Measurements from ENCODE around the gene TEF. TPM values are rescaled to one million over a fixed set of nuclear protein-coding genes. Genes with fewer than 3 reads are reported as not detected.
"Not testable (repeated sequence)": the region's sequence is repeated elsewhere in the genome, so short reads cannot be mapped to it uniquely, and the experiment has no call there.

TEF gene
- total RNA-seq, 1 experiment from 2014 or later, result 4.9 TPM

GRCh38 chr22:41436322-41437113 lies 54.8 kb downstream of the TEF start:
- in situ Hi-C loops (cut with HindIII; ENCODE audit: low pct_unique_long_range_greater_than_20kb, low sequenced_read_pairs), result no loop called here
- DNase-seq (ENCODE audit: low read depth, low spot score), result no peak

GRCh38 chr22:41437198-41437597 lies 55.5 kb downstream of the TEF start:
- in situ Hi-C loops (cut with HindIII; ENCODE audit: low pct_unique_long_range_greater_than_20kb, low sequenced_read_pairs), result no loop called here
- no peak for DNase-seq (ENCODE audit: low read depth, low spot score)

GRCh38 chr22:41440511-41440910 lies 58.8 kb downstream of the TEF start:
- in situ Hi-C loops (cut with HindIII; ENCODE audit: low pct_unique_long_range_greater_than_20kb, low sequenced_read_pairs), result not testable (repeated sequence)

GRCh38 chr22:41442240-41442792 lies 60.6 kb downstream of the TEF start:
- in situ Hi-C loops (cut with HindIII; ENCODE audit: low pct_unique_long_range_greater_than_20kb, low sequenced_read_pairs), result no loop called here

More at GRCh38 chr22:41440511-41440910, 58.8 kb downstream of the TEF start:
- not testable (repeated sequence) for DNase-seq (ENCODE audit: low read depth, low spot score)

GRCh38 chr22:41444360-41445128 lies 62.8 kb downstream of the TEF start:
- DNase-seq (ENCODE audit: low read depth, low spot score), result peak; percentile 99
- in situ Hi-C loops (cut with HindIII; ENCODE audit: low pct_unique_long_range_greater_than_20kb, low sequenced_read_pairs), result no loop called here

More at GRCh38 chr22:41442240-41442792, 60.6 kb downstream of the TEF start:
- peak; percentile 66 for DNase-seq (ENCODE audit: low read depth, low spot score)

GRCh38 chr22:41445129-41446056 lies 63.7 kb downstream of the TEF start:
- DNase-seq (ENCODE audit: low read depth, low spot score), result no peak
- in situ Hi-C loops (cut with HindIII; ENCODE audit: low pct_unique_long_range_greater_than_20kb, low sequenced_read_pairs), result no loop called here

GRCh38 chr22:41446057-41446501 lies 64.3 kb downstream of the TEF start:
- no peak for DNase-seq (ENCODE audit: low read depth, low spot score)
- in situ Hi-C loops (cut with HindIII; ENCODE audit: low pct_unique_long_range_greater_than_20kb, low sequenced_read_pairs), result no loop called here

GRCh38 chr22:41446639-41447434 lies 65.1 kb downstream of the TEF start, which contains the start of gene TOB2:
Gene TOB2, minus strand, starts transcription at chr22:41446801. Its CDS starts 9,456 bp downstream, at chr22:41437345.
- in situ Hi-C loops (cut with HindIII; ENCODE audit: low pct_unique_long_range_greater_than_20kb, low sequenced_read_pairs), result no loop called here

GRCh38 chr22:41447435-41448188 lies 65.9 kb downstream of the TEF start:
- in situ Hi-C loops (cut with HindIII; ENCODE audit: low pct_unique_long_range_greater_than_20kb, low sequenced_read_pairs), result no loop called here

More at GRCh38 chr22:41446639-41447434, 65.1 kb downstream of the TEF start, which contains the start of gene TOB2:
- peak; percentile 92 for DNase-seq (ENCODE audit: low read depth, low spot score)

GRCh38 chr22:41448189-41448808 lies 66.6 kb downstream of the TEF start:
- in situ Hi-C loops (cut with HindIII; ENCODE audit: low pct_unique_long_range_greater_than_20kb, low sequenced_read_pairs), result no loop called here
- peak; percentile 100 for DNase-seq (ENCODE audit: low read depth, low spot score)

More at GRCh38 chr22:41447435-41448188, 65.9 kb downstream of the TEF start:
- peak; percentile 58 for DNase-seq (ENCODE audit: low read depth, low spot score)

Small RNA genes lying within 50 kb of the gene (small RNA-seq; reads per million reads assigned to genes)
- 0 reads per million in 2 experiments for gene RNU6-495P

Other genes with a start within 250 kb of the TEF start
- gene L3MBTL2, start 176.6 kb upstream of the TEF start, total RNA-seq (2014; rRNA removed; shearing (Covaris generic)), result 29.4 and 29.9 TPM in 2 replicates
- gene CHADL, start 141.0 kb upstream of the TEF start, total RNA-seq (2014; rRNA removed; shearing (Covaris generic)), result 0.13 and 0.56 TPM in 2 replicates
- 60.7 and 64.2 TPM in 2 replicates for gene RANGAP1, start 95.8 kb upstream of the TEF start, total RNA-seq (2014; rRNA removed; shearing (Covaris generic))
- 55.1 and 55.8 TPM in 2 replicates for gene ZC3H7B, start 80.4 kb upstream of the TEF start, total RNA-seq (2014; rRNA removed; shearing (Covaris generic))
- 19.9 and 23.4 TPM in 2 replicates for gene TOB2, start 64.9 kb downstream of the TEF start, total RNA-seq (2014; rRNA removed; shearing (Covaris generic))
- 116 and 124 TPM in 2 replicates for gene PHF5A, start 86.8 kb downstream of the TEF start, total RNA-seq (2014; rRNA removed; shearing (Covaris generic))
- 128 and 133 TPM in 2 replicates for gene ACO2, start 87.2 kb downstream of the TEF start, total RNA-seq (2014; rRNA removed; shearing (Covaris generic))
- 20.0 and 23.9 TPM in 2 replicates for gene POLR3H, start 162.5 kb downstream of the TEF start, total RNA-seq (2014; rRNA removed; shearing (Covaris generic))
- not detected in 2 replicates for gene CSDC2, start 179.1 kb downstream of the TEF start, total RNA-seq (2014; rRNA removed; shearing (Covaris generic))
- gene PMM1, start 207.9 kb downstream of the TEF start, total RNA-seq (2014; rRNA removed; shearing (Covaris generic)), result 8.2 and 9.0 TPM in 2 replicates
- gene DESI1, start 239.1 kb downstream of the TEF start, total RNA-seq (2014; rRNA removed; shearing (Covaris generic)), result 28.2 and 45.4 TPM in 2 replicates
- 537 and 584 TPM in 2 replicates for gene XRCC6, start 239.4 kb downstream of the TEF start, total RNA-seq (2014; rRNA removed; shearing (Covaris generic))